HCT116 (cell line): ENCODE data around the gene EIF3A.

Source experiments
- POLR2A ChIP-seq: IDR thresholded peaks from 2 replicates; pipeline ENCODE4 v1.7.0; 2011; ENCODE audit warnings: borderline replicate concordance; ENCODE audit not compliant: insufficient read depth, insufficient read length; ENCODE audit errors: extremely low read depth
- ZBTB33 ChIP-seq: IDR thresholded peaks from 2 replicates; pipeline ENCODE4 v1.6.1; 2011; ENCODE audit warnings: mild to moderate bottlenecking, low read length, moderate library complexity; ENCODE audit not compliant: insufficient replicate concordance; ENCODE audit errors: extremely low read depth

DNA sequence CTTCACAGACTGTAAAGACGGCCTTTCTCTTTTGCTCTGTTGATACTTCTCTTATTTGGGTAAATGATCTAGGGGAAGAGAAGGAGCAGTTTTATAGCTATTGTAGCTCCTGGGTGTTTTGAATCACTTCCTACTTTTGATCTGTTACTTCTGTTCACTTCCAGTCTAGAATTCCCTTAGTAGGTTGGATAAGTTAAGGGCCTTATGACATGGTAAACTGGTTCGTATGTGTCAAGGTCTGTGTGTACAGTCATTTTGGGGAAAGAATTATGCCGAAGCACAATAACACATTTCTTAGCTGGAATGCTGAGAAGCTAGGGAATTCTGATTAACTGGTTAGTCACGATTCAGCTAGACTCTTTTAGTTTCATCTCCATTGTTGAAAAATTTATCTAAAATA, 31.4 kb upstream of the EIF3A start:
- no peak for TF ChIP-seq POLR2A
- no peak for TF ChIP-seq ZBTB33
